ENCODE measurements around the gene SLC18B1. TPM values are rescaled to one million over a fixed set of nuclear protein-coding genes. Genes with fewer than 3 reads are reported as not detected.

SLC18B1 gene
- polyA plus RNA-seq, 3 donors: 28.2 to 30.9 (median 30.8) TPM

GRCh38 chr6:132750455-132751248 lies 47.8 kb downstream of the SLC18B1 start:
- no peak for DNase-seq

DNA sequence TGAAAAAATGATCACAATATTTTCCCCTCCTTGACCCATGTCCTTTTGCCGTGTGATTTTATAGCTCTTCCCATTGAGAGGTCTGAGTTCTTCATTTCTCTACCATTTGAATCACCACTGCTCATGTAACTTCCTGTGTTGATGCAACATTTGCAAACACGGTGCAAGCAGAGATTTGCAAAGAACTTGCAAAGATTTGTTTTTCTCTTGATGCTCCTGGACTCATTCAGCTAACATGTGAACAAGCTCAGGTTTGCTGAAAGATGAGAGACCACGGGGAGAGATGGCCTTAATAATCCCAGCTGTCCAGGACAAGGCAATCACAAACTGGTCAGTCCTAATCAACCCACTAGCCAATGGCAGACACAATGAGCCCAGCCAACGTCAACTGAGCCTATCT lies 49.3 kb downstream of the SLC18B1 start:
- DNase-seq: no peak

GRCh38 chr6:132748446-132748845 lies 50.0 kb downstream of the SLC18B1 start:
- no peak for DNase-seq

- no peak for DNase-seq
Measured at GRCh38 chr6:132746048-132746447, 52.4 kb downstream of the SLC18B1 start.

DNA sequence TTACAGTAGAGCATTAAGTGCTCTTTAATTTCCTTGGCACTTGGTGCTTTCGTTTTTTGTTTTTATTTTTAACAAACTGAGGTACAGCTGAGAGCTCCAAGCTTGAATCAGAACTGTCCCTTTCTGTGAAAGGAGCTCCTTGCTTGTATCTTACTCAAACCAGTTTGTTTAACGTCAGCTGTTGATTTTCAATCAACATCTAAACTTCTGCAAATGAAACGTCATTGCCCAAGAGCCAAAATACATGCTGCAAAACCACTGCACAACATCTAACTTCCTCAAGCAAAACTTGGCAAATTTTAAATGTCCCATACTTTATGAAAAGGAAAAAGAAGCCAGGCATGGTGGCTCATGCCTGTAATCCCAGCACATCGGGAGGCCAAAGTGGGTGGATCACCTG lies 55.9 kb downstream of the SLC18B1 start:
- DNase-seq: no peak

DNA sequence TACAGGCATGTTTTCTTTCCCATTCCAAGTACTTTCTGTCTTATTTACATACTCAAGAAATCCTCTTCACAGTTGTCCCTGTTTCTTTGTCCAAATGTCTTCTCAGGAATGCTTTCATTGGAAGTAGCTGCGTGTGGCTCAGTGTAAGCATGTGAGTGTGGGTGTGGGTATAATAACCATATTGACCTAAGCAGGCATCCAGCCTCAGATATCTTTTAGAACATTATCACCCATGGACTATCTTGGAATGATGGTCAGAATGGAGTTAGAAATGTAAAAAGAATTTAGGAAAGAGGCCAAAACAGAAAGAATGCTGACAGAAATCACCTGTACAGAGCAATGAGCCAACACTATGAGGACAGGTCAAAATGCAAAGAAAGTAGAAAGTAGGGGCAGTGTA lies 57.2 kb downstream of the SLC18B1 start:
- DNase-seq: no peak

GRCh38 chr6:132736239-132736638 lies 62.2 kb downstream of the SLC18B1 start:
- no peak for DNase-seq

DNA sequence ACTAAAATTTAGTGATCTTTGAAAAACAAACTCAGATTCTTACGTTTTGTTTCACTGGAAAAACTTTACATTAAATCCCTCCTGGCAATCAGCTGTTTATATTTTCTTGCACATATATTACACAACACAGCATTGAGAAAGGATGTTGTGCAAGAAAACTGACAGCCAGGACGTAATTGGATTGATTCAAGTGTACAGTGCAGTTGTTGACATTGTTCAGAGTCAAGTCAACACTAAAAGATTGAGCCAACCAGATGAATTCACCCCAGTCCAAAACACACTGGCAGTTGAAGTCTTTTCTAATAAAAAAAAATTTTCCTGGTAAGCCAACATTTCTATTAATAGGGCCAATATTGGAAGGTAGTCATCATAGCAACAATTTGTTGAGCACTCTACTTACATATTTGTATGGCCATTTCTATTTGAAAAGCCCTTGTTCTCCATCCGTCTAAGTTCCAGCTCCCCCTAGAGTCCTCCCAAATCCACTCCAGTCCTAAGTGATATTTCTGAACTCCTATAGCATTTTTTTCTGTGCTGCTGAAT lies 63.7 kb downstream of the SLC18B1 start:
- DNase-seq: no peak

DNA sequence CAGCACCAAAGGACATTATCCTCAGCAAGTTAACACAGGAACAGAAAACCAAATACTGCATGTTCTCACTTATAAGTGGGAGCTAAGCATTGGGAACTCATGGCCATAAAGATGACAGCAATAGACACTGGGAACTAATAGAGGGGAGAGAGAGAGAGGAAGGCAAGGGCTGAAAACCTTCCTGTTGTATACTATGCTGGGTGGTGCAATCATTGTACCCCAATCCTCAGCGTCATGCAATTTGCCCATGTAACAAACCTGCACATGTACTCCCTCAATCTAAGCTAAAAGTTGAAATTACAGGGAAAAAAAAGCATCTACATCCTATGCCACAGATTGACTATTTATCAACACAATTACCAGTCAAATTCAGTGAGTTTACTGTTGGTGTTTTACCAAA lies 64.6 kb downstream of the SLC18B1 start:
- no peak for DNase-seq

DNA sequence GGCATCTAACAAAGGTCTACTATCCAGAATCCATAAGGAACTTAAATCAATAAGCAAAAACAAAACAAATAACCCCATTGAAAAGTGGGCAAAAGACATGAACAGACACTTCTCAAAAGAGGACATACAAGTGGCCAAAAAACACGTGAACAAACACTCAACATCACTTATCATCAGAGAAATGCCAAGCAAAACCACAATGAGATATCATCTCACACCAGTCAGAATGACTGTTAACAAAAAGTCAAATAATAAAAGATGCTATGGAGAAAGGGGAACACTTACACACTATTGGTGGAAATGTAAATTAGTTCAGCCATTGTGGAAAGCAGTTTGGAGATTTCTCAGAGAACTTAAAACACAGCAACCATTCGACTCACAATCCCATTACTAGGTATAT lies 65.2 kb downstream of the SLC18B1 start:
- no peak for DNase-seq

- no peak for DNase-seq
Measured at GRCh38 chr6:132731086-132731485, 67.4 kb downstream of the SLC18B1 start.

DNA sequence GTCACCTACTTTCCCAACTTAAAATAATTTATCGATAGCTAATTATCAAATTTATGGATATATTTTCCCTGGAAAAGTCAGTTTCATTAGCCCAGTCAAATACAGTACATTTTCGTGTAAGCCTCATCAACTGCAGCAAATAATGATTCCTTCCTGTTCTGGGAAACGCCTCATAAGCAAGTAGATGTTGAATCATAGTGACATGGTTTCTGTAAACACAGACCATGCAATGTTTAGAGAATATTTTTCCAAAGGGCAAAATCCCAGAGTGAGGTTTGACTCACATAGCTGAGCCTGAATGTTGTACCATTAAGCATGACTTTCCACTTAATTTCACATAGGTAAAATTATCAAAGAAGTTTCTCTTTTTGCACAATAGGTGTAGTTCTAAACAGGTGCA lies 67.9 kb downstream of the SLC18B1 start:
- DNase-seq: no peak

DNA sequence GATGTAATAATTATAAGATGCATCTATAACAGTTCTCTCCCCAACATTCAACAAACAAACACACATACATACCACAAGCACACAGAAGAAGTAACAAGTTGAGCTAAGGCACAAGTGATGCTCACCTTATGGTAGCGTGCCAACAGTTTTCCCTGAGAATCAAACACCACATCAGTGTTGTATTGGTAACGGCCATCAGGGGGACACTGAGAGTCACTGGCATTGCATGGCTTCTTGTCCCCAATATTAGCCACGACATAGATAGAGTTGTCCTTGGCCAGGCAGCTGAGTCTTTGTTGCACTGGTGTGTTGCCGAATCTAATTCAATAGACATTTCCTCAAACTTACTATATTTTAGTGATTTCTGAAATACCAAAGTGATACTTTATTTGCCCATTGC lies 69.8 kb downstream of the SLC18B1 start:
- DNase-seq: no peak

DNA sequence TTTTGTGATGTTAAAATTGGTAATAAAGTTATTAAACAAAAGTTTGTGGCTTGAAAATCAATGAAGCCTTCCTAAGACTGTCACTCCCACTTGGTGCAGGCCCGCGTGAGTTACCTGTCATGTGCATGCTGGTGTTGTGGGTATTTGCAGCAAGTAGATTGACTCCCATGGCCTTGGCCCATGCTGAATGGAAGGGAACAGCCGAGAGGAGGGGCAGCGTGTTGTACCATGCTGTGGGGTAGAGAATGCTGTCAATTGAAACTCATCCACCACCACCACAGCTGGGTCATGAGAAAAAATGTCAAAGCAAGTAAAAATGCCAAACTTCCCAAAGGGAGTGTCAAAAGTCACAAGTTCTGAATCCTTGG lies 71.8 kb downstream of the SLC18B1 start:
- DNase-seq: no peak

DNA sequence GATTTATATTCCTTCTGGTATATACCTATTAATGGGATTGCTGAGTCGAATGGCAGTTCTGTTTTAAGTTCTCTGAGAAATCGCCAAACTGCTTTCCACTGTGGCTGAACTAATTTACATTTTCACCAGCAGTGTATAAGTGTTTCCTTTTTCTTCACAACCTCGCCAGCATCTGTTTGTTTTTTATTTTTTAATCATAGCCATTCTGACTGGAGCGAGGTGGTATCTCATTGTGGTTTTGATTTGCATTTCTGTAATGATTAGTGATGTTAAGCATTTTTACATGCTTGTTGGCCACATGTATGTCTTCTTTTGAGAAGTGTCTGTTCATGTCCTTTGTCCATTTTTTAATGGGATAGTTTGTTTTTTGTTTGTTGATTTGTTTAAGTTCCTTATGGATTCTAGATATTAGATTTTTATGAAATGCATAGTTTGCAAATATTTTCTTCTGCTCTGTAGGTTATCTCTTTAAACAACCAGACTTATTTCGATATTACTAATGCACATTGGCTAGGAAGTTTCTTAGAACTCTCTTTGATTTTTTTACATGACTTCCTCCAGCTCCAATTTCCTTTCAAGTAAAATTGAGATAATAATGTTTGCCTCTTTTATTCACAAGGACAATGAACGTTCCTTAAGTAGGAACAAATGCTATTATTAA lies 72.4 kb downstream of the SLC18B1 start:
- DNase-seq: no peak

DNA sequence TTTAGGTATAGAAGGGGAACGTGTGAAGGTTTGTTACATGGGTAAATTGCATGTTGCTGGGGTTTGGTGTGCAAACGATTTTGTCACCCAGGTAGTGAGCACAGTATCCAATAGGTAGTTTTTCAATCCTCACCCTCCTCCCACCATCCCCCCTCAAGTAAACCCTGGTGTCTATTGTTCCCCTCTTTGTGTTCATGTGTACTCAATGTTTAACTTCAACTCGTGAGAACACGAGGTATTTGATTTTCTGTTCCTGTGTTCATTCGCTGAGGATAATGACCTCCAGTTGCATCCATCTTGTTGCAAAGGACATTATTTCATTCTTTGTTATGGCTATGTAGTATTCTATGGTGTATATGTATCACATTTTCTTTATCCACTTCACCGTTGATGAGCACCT lies 73.0 kb downstream of the SLC18B1 start:
- DNase-seq: no peak

DNA sequence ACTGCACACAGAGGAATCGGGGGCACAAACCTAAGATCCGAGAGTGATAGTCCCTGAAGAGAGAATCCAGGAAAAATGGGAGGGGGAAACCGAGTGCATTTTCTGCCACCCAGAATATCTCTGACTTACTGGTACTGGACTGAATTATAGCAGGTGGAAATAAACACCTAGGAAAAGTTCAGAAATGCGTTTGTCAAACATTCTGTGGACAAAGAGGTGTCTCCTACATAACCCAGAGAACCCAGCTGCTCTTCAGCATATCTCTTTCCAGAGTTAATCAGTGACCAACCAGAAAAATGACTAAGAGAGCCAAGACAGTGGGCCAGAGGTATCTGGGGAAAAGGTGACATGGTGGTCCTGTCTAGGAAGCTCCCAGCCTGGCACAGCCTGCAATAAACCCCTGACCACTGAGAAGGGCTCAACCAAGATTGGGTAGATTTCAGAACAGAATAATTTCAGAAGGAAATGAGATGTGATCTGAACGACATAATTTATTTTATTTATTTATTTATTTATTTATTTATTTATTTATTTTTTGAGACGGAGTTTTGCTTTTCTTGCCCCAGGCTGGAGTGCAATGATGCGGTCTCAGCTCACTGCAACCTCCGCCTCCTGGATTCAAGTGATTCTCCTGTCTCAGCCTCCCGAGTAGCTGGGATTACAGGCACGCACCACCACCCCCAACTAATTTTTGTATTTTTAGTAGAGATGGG lies 78.5 kb downstream of the SLC18B1 start:
- DNase-seq: no peak

Other genes starting within 250 kb of the SLC18B1 start
- not detected for gene TAAR8, start 246.0 kb downstream of the SLC18B1 start, polyA plus RNA-seq (ENCODE audit: insufficient read length in 3 of 3)
- gene TAAR6, start 228.3 kb downstream of the SLC18B1 start, polyA plus RNA-seq (ENCODE audit: insufficient read length in 3 of 3): under 1 TPM in 1 of 3 donors, not detected in 2; 0.30 TPM
- not detected for gene TAAR5, start 208.9 kb downstream of the SLC18B1 start, polyA plus RNA-seq (ENCODE audit: insufficient read length in 3 of 3)
- gene TAAR2, start 174.4 kb downstream of the SLC18B1 start, polyA plus RNA-seq (ENCODE audit: insufficient read length in 3 of 3): not detected
- under 1 TPM in 2 of 3 donors, not detected in 1; 0.16 to 0.17 TPM for gene TAAR1, start 139.5 kb downstream of the SLC18B1 start, polyA plus RNA-seq (ENCODE audit: insufficient read length in 3 of 3)
- gene VNN1, start 84.6 kb downstream of the SLC18B1 start, polyA plus RNA-seq (ENCODE audit: insufficient read length in 3 of 3): under 1 TPM; 0.14 to 0.19 (median 0.14) TPM
- gene VNN2, start 40.7 kb downstream of the SLC18B1 start, polyA plus RNA-seq (ENCODE audit: insufficient read length in 3 of 3): 1 to 10 TPM; 2.3 to 2.4 (median 2.3) TPM
- 1,000 to 10,000 TPM; 1,706 to 2,135 (median 1,727) TPM for gene RPS12, start 15.9 kb upstream of the SLC18B1 start, polyA plus RNA-seq (ENCODE audit: insufficient read length in 3 of 3)